ENCODE measurements around the gene KMT5B. TPM values are rescaled to one million over a fixed set of nuclear protein-coding genes. Genes with fewer than 3 reads are reported as not detected.

KMT5B gene
- total and polyA plus RNA-seq, 2 of the 13 experiments (the other 11 are each of a cell fraction or from before 2014, with no cell fraction given), result 17.6 to 23.7 TPM

GRCh38 chr11:68146704-68147474, 66.2 kb downstream of the KMT5B start (continued):
- peak; percentile 89 for TF ChIP-seq ZNF646 (CRISPR knock-in tag; IDR thresholded peaks at IDR 0.05)
- TF ChIP-seq ZNF841 (CRISPR knock-in tag; IDR thresholded peaks at IDR 0.05; ENCODE audit: borderline replicate concordance), result no peak
- TF ChIP-seq SRF (IDR thresholded peaks at IDR 0.05; ENCODE audit: low read depth, low read length), result no peak
- TF ChIP-seq ZNF446 (CRISPR knock-in tag; IDR thresholded peaks at IDR 0.05), result no peak; the same call in 1 of the 2 replicates
- TF ChIP-seq ZNF431 (CRISPR knock-in tag; IDR thresholded peaks at IDR 0.05; ENCODE audit: borderline replicate concordance, low read depth), result peak; percentile 96
- peak; percentile 60; the same call in 1 of the 2 replicates for TF ChIP-seq ZFP41 (CRISPR knock-in tag; IDR thresholded peaks at IDR 0.05; ENCODE audit: borderline replicate concordance)
- peak; percentile 68; the same call in 1 of the 2 replicates for TF ChIP-seq ZNF891 (CRISPR knock-in tag; IDR thresholded peaks at IDR 0.05)
- TF ChIP-seq TOE1 (CRISPR knock-in tag; IDR thresholded peaks at IDR 0.05), result no peak
- peak; percentile 80 for TF ChIP-seq ZNF644 (CRISPR knock-in tag; IDR thresholded peaks at IDR 0.05; ENCODE audit: low read depth)
- TF ChIP-seq ZNF430 (CRISPR knock-in tag; IDR thresholded peaks at IDR 0.05), result peak; percentile 91; the same call in 1 of the 2 replicates
- no peak for TF ChIP-seq NR2F1 (CRISPR knock-in tag; IDR thresholded peaks at IDR 0.05)
- TF ChIP-seq NCOA2 (CRISPR knock-in tag; IDR thresholded peaks at IDR 0.05), result peak; percentile 92
- peak; percentile 62; the same call in 1 of the 2 replicates for TF ChIP-seq ZNF225 (CRISPR knock-in tag; IDR thresholded peaks at IDR 0.05)
- TF ChIP-seq ZNF512B (CRISPR knock-in tag; IDR thresholded peaks at IDR 0.05; ENCODE audit: borderline replicate concordance), result no peak; the same call in 1 of the 2 replicates
- no peak for TF ChIP-seq SMARCC2 (IDR thresholded peaks at IDR 0.05)
- no peak for TF ChIP-seq ZNF777 (CRISPR knock-in tag; IDR thresholded peaks at IDR 0.05)
- peak; percentile 72 for TF ChIP-seq KMT2A (CRISPR knock-in tag; IDR thresholded peaks at IDR 0.05)
- peak; percentile 84; the same call in 1 of the 2 replicates for TF ChIP-seq ZNF138 (CRISPR knock-in tag; IDR thresholded peaks at IDR 0.05; ENCODE audit: low read depth)
- peak; percentile 28; the same call in 1 of the 2 replicates for TF ChIP-seq MAZ (IDR thresholded peaks at IDR 0.05; ENCODE audit: borderline replicate concordance, low read depth, low read length)
- TF ChIP-seq MAZ (CRISPR knock-in tag; IDR thresholded peaks at IDR 0.05; ENCODE audit: low read depth), result peak; percentile 80
- no peak for TF ChIP-seq MTF1 (CRISPR knock-in tag; IDR thresholded peaks at IDR 0.05)
- no peak for TF ChIP-seq PRPF4 (IDR thresholded peaks at IDR 0.05; ENCODE audit: low read depth, low read length, poor library complexity, severe bottlenecking)

Data from HepG2 (cell line).